ACC112 (cell line): Measurements from ENCODE around the gene PRKAR2A.

Experiments used
- H2AFZ ChIP-seq: fragments of 200-600 bp; sonication (generic); one replicate; pipeline ENCODE4 v1.6.0; 2017; ENCODE audit warnings: antibody characterized with exemption, low read length; ENCODE audit not compliant: unreplicated experiment
- H3K27ac ChIP-seq: fragments of 200-600 bp; sonication (generic); 2 replicates; pipeline ENCODE4 v1.5.1; 2014; ENCODE audit warnings: low read depth, mild to moderate bottlenecking, antibody characterized with exemption, low read length, moderate library complexity
- H3K27me3 ChIP-seq: fragments of 200-600 bp; sonication (generic); 2 replicates; pipeline ENCODE4 v1.6.1; 2014; ENCODE audit warnings: mild to moderate bottlenecking, antibody characterized with exemption, low read length, moderate library complexity, mixed read lengths; ENCODE audit not compliant: insufficient read depth
- H3K36me3 ChIP-seq: fragments of 200-600 bp; sonication (generic); 2 replicates; pipeline ENCODE4 v1.6.1; 2016; ENCODE audit warnings: mild to moderate bottlenecking, antibody characterized with exemption, low read length, moderate library complexity, mixed read lengths; ENCODE audit not compliant: insufficient read depth
- H3K4me1 ChIP-seq: fragments of 200-600 bp; sonication (generic); one replicate; pipeline ENCODE4 v1.6.1; 2016; ENCODE audit warnings: low read length, mixed read lengths; ENCODE audit not compliant: insufficient read depth, unreplicated experiment, control insufficient read depth
- H3K4me3 ChIP-seq: fragments of 200-600 bp; sonication (generic); 2 replicates; pipeline ENCODE4 v1.5.1; 2014; ENCODE audit warnings: mild to moderate bottlenecking, low read depth, low read length
- H3K79me2 ChIP-seq: fragments of 200-600 bp; sonication (generic); one replicate; pipeline ENCODE4 v1.6.0; 2016; ENCODE audit warnings: low read length; ENCODE audit not compliant: control insufficient read depth, unreplicated experiment, insufficient read depth

Gene PRKAR2A

GRCh38 chr3:48847504-48848423, at the start of gene PRKAR2A:
Gene PRKAR2A (minus strand): TSS chr3:48847874. CDS start chr3:48847596, 278 bp downstream.
- H3K27ac ChIP-seq = peak within 1 kb of the TSS; percentile 46; the same call in 1 of the 2 replicates
- peaks cover 15% of the 10 kb centered on the region for H3K4me1 ChIP-seq
- no peaks in the 10 kb centered on the region for H3K36me3 ChIP-seq
- H2AFZ ChIP-seq = peak within 1 kb of the TSS; percentile 81
- H3K79me2 ChIP-seq = peaks cover 21% of the 10 kb centered on the region
- no peaks in the 10 kb centered on the region for H3K27me3 ChIP-seq
- H3K4me3 ChIP-seq = peak within 1 kb of the TSS; percentile 82

GRCh38 chr3:48896936-48897335, 49.3 kb upstream of the PRKAR2A start:
- peaks cover 8% of the 10 kb centered on the region for H3K4me1 ChIP-seq
- no peaks in the 10 kb centered on the region for H3K79me2 ChIP-seq
- H2AFZ ChIP-seq = no peak overlapping the region
- H3K27ac ChIP-seq = no peak overlapping the region
- no peaks in the 10 kb centered on the region for H3K27me3 ChIP-seq
- no peak overlapping the region for H3K4me3 ChIP-seq
- H3K36me3 ChIP-seq = no peaks in the 10 kb centered on the region

- peaks cover 8% of the 10 kb centered on the region for H3K4me1 ChIP-seq
- no peaks in the 10 kb centered on the region for H3K27me3 ChIP-seq
- no peak overlapping the region for H3K27ac ChIP-seq
- no peaks in the 10 kb centered on the region for H3K79me2 ChIP-seq
- H3K4me3 ChIP-seq = no peak overlapping the region
- H3K36me3 ChIP-seq = no peaks in the 10 kb centered on the region
- H2AFZ ChIP-seq = no peak overlapping the region
Measured at GRCh38 chr3:48894516-48894915, 46.8 kb upstream of the PRKAR2A start.

- Histone ChIP-seq H3K4me3 (no peak overlapping the region), H3K79me2 (no peaks in the 10 kb centered on the region), H2AFZ (no peak overlapping the region), H3K36me3 (no peaks in the 10 kb centered on the region), H3K27ac (no peak overlapping the region), H3K27me3 (no peaks in the 10 kb centered on the region), H3K4me1 (no peaks in the 10 kb centered on the region)
Measured at GRCh38 chr3:48891606-48892005, 43.9 kb upstream of the PRKAR2A start.

DNA sequence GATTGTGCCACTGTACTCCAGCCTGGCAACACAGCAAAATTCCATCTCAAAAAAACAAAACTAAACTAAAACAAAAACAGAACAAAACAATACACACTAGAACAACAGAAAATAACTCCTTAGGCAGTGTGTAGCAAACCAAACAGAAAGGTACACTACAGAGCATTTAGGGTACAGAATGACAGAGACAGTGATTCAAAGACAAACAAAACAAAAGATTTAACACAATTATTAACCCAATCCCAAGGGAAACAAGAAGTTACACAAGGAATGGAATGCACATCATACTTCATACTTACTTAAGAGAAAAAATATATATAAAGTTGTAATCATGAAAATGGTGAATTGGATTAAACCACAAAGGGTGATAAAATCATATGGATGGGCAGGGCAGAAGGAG, 38.1 kb upstream of the PRKAR2A start:
- H3K4me1 ChIP-seq = peaks cover 3% of the 10 kb centered on the region
- no peak overlapping the region for H3K27ac ChIP-seq
- no peaks in the 10 kb centered on the region for H3K79me2 ChIP-seq
- H3K36me3 ChIP-seq = no peaks in the 10 kb centered on the region
- no peak overlapping the region for H2AFZ ChIP-seq
- H3K4me3 ChIP-seq = no peak overlapping the region
- H3K27me3 ChIP-seq = no peaks in the 10 kb centered on the region

DNA sequence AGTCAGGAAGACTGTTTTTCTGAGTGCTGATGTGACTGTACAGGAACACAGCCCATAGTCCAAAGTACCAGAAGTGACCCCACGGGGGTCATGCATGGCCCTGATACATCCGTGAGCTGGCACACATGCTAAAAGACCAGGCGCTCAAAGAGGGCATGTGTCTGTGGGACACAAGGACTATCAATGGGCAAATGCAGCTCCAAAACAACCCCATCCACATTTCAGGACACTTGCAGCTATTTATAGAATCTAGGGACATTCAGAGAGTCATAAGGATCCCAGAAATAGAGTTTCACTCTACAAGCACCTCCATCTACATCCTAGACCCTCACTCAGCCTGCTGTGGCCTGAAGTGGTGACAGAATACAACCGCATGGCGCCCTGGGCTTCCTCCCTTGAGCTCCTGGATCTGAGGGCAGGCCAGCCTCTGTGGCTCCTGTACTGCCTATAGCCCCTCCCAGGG, 34.0 kb upstream of the PRKAR2A start:
- peaks cover 3% of the 10 kb centered on the region for H3K4me1 ChIP-seq
- H3K27me3 ChIP-seq = no peaks in the 10 kb centered on the region
- H3K36me3 ChIP-seq = no peaks in the 10 kb centered on the region
- no peak overlapping the region for H3K27ac ChIP-seq
- H3K4me3 ChIP-seq = no peak overlapping the region
- H3K79me2 ChIP-seq = no peaks in the 10 kb centered on the region
- H2AFZ ChIP-seq = no peak overlapping the region

- no peak overlapping the region for H3K4me3 ChIP-seq
- peaks cover 3% of the 10 kb centered on the region for H3K4me1 ChIP-seq
- no peaks in the 10 kb centered on the region for H3K36me3 ChIP-seq
- H3K27me3 ChIP-seq = no peaks in the 10 kb centered on the region
- no peak overlapping the region for H2AFZ ChIP-seq
- no peak overlapping the region for H3K27ac ChIP-seq
- no peaks in the 10 kb centered on the region for H3K79me2 ChIP-seq
Measured at GRCh38 chr3:48881006-48881405, 33.3 kb upstream of the PRKAR2A start.

DNA sequence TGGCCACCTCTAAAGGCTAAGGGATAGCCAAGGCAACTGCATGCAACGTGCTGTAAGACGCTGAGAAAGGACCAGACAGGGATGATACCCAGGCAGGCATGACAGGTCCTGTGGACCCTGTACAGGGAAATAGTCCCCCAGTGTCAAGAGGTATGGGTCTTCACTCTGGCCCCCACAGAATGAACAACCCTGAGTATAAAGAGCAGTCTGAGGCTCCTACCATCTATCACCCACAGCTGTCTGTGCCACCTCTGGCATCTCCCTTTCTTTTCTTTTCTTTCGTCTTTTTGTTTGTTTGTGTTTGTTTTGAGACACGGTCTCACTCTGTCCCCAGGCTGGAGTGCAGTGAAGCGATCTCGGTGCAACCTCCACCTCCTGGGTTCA, 32.3 kb upstream of the PRKAR2A start:
- H2AFZ ChIP-seq = no peak overlapping the region
- no peak overlapping the region for H3K27ac ChIP-seq
- no peaks in the 10 kb centered on the region for H3K36me3 ChIP-seq
- no peaks in the 10 kb centered on the region for H3K4me1 ChIP-seq
- H3K79me2 ChIP-seq = no peaks in the 10 kb centered on the region
- no peak overlapping the region for H3K4me3 ChIP-seq
- no peaks in the 10 kb centered on the region for H3K27me3 ChIP-seq

DNA sequence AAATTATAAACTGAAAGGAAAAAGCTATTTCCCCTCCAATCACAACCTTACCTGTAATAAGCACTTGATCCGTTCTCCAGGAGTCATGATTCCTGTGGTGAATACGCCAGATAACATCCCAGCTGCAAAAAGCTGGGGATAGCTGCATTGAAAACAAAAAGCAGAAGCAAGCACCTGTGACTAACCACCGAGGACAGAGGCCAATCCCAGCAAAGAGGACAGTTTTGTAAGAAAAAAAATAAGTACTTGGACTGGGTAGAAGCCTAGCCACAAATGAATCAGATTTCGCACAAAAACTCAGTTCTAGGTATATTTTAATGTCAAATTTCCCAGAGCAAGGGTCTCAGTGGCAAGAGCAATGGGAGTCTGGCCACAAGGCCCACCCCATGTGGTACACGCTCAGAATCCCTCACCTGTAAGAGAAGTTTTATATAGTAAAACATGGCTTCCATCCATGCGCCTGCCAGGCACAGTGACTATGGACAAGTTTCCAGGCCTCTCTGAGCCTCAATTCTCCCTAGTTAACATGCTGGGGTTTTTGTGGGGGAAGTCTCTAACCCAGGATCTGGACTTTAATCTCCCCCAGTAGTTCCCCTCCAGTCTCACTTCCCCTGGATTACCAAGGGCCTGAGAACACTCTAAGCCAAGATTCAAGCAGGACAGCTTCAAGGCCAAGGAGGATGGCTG, 31.8 kb upstream of the PRKAR2A start:
- Histone ChIP-seq H3K4me1 (no peaks in the 10 kb centered on the region), H2AFZ (no peak overlapping the region), H3K27ac (no peak overlapping the region), H3K36me3 (no peaks in the 10 kb centered on the region), H3K4me3 (no peak overlapping the region), H3K27me3 (no peaks in the 10 kb centered on the region), H3K79me2 (no peaks in the 10 kb centered on the region)

GRCh38 chr3:48877671-48878070, 30.0 kb upstream of the PRKAR2A start:
- no peaks in the 10 kb centered on the region for H3K27me3 ChIP-seq
- no peaks in the 10 kb centered on the region for H3K4me1 ChIP-seq
- no peak overlapping the region for H3K4me3 ChIP-seq
- no peak overlapping the region for H2AFZ ChIP-seq
- no peak overlapping the region for H3K27ac ChIP-seq
- no peaks in the 10 kb centered on the region for H3K79me2 ChIP-seq
- H3K36me3 ChIP-seq = no peaks in the 10 kb centered on the region
